ENCODE data around the gene GALNT9.

DNA sequence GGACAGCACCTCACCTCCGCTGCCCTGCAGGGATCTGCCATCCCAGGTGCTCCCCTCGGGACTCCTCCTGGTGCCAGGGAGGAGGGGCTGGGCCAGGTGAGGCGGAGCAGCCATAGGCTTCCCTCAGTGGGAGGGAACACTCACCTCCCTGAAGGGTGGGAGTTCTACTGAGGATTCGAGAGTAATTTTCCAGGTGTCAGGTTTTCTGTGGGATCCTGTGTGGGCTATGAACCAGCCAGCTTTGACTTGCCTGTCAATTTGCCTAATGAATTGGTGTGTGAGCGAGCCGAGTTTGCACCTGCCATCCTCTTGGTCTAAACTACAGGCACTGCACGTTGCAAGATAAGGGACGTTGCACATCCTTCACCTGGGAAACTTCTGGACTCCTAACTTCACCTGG, 134.8 kb downstream of the GALNT9 start:
- TF ChIP-seq, protein P1, sequence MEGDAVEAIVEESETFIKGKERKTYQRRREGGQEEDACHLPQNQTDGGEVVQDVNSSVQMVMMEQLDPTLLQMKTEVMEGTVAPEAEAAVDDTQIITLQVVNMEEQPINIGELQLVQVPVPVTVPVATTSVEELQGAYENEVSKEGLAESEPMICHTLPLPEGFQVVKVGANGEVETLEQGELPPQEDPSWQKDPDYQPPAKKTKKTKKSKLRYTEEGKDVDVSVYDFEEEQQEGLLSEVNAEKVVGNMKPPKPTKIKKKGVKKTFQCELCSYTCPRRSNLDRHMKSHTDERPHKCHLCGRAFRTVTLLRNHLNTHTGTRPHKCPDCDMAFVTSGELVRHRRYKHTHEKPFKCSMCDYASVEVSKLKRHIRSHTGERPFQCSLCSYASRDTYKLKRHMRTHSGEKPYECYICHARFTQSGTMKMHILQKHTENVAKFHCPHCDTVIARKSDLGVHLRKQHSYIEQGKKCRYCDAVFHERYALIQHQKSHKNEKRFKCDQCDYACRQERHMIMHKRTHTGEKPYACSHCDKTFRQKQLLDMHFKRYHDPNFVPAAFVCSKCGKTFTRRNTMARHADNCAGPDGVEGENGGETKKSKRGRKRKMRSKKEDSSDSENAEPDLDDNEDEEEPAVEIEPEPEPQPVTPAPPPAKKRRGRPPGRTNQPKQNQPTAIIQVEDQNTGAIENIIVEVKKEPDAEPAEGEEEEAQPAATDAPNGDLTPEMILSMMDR (IDR thresholded peaks at IDR 0.05), result no peak
- TF ChIP-seq POLR2A (IDR thresholded peaks at IDR 0.05; ENCODE audit: low read depth), result no peak
